Measurements from ENCODE around the gene SUMO2. TPM values are rescaled to one million over a fixed set of nuclear protein-coding genes. Genes with fewer than 3 reads are reported as not detected.

SUMO2 gene
- total and polyA plus RNA-seq, 2 of the 8 experiments (the other 6 are each of a cell fraction or from before 2014, with no cell fraction given): 184 to 779 TPM

DNA sequence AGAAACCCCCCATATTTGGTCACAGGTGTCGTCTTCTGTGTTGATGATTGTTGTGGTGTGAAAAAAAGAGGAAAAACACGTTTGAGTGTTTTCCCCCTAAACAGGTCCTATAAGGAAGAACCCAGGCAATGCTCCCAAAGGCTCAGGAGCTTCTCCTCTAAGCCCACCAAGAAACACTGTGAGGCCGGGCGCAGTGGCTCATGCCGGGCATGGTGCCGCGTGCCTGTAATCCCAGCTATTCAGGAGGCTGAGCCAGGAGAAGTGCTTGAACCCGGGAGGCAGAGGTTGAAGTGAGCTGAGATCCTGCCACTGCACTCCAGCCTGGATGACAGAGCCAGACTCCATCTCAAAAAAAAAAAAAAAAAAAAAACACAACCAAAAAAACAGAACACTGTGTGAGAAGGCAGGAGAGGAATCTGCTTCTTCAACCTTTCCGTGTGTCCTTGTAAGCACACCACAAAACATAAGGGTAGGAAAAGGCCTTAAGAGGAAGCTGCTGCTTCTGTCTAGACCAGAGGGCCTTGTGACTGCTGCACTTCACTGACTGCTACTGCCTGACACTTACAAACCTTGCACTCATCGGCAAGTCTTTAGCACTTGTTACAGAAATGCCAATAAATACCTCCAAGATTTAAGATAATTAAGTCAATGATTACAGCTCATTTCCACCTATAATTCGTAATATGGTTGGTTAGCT, 37.8 kb downstream of the SUMO2 start:
- peaks cover 3 to 14% of the 10 kb centered on the region in 2 experiments for H4K20me1 ChIP-seq (replicated peaks in 1 of 2; ENCODE audit: control insufficient read depth in 1 of 2, insufficient read depth in 2 of 2, low read length in 2 of 2)
- DNase-seq (ENCODE audit: low read depth in 1 of 2, low spot score in 2 of 2): no peak

More for the DNA sequence above, 37.8 kb downstream of the SUMO2 start:
- Histone ChIP-seq H3K14ac (ENCODE audit: insufficient read length) (no peak overlapping the region), H3K79me1 (ENCODE audit: low read depth, low read length) (0 out of 2 replicates have a peak, but pooled peaks cover 2% of the 10 kb centered on the region), H2BK12ac (ENCODE audit: low read depth, low read length) (no peak overlapping the region), H2BK5ac (ENCODE audit: low read depth, low read length) (no peak overlapping the region), H3K9ac (replicated peaks in 1 of 4; ENCODE audit: extremely low read depth in 1 of 4, low read depth in 3 of 4, low read length in 3 of 4) (no peak overlapping the region), H3K9me3 (ENCODE audit: insufficient read depth in 2 of 2, low read depth in 1 of 2, low read length in 1 of 2) (no peaks in the 10 kb centered on the region), H2AFZ (ENCODE audit: low read length) (no peak overlapping the region), H3K79me2 (ENCODE audit: control insufficient read depth in 1 of 2, insufficient read depth in 2 of 2, low read length in 2 of 2) (peaks cover 0 to 38% of the 10 kb centered on the region in 2 experiments; a peak in 2 of 4 replicates), H3K27ac (ENCODE audit: low read depth, low read length) (no peak overlapping the region), H3K23me2 (ENCODE audit: low read depth, low read length) (no peaks in the 10 kb centered on the region; the same call in 1 of the 2 replicates), H2AK5ac (ENCODE audit: low read depth, low read length) (no peak overlapping the region), H3K27me3 (replicated peaks in 1 of 4; ENCODE audit: control insufficient read depth in 3 of 4, extremely low read depth in 1 of 4, insufficient read depth in 3 of 4, low read length in 3 of 4) (no peaks in the 10 kb centered on the region), H3K56ac (replicated peaks; ENCODE audit: insufficient read length, low read depth, low read length) (no peak overlapping the region), H3K4me3 (ENCODE audit: extremely low read depth in 1 of 4, insufficient read depth in 2 of 4, low read depth in 3 of 4, low read length in 4 of 4) (no peak overlapping the region), H3K4ac (replicated peaks; ENCODE audit: insufficient read length, low read depth, low read length) (no peak overlapping the region), H3K4me2 (ENCODE audit: insufficient read depth in 1 of 2, low read depth in 2 of 2, low read length in 2 of 2) (no peak overlapping the region), H3K23ac (ENCODE audit: insufficient read length) (no peak overlapping the region), H4K91ac (replicated peaks; ENCODE audit: insufficient read length, low read length) (no peak overlapping the region), H4K8ac (ENCODE audit: extremely low read depth, insufficient read depth, low read length) (no peak overlapping the region), H2BK15ac (ENCODE audit: low read length) (no peak overlapping the region), H3K18ac (ENCODE audit: extremely low read depth, low read length) (no peak overlapping the region), H4K5ac (ENCODE audit: insufficient read length, low read depth, low read length) (no peak overlapping the region), H3K36me3 (ENCODE audit: control insufficient read depth in 2 of 4, insufficient read depth in 4 of 4, low read length in 3 of 4) (peaks cover 44 to 90% (median 66%) of the 10 kb centered on the region in 4 experiments), H2BK20ac (ENCODE audit: low read length) (no peak overlapping the region), H3K4me1 (replicated peaks in 1 of 4; ENCODE audit: control insufficient read depth in 3 of 4, insufficient read depth in 4 of 4, low read length in 3 of 4) (no peaks in the 10 kb centered on the region), H2BK120ac (replicated peaks; ENCODE audit: low read depth, low read length) (no peak overlapping the region)
- TF ChIP-seq JUND (IDR thresholded peaks at IDR 0.05; ENCODE audit: low read length) (no peak), POLR2AphosphoS5 (IDR thresholded peaks at IDR 0.05; ENCODE audit: low read depth, low read length) (0 out of 2 replicates have a peak, but pooled peaks have one; percentile 19)
- POLR2A ChIA-PET (ENCODE audit: partially characterized antibody): interaction anchor here (0.6 to 8.0 kb wide), 17 partner anchors 8 to 64 kb away, joined by 3 to 83 read pairs (median 5); partner anchors contain the start of genes JPT1 and NT5C
- no peak for FAIRE-seq
- WGBS, 2 experiments (ENCODE audit: extremely low coverage in 1 of 2, insufficient coverage in 1 of 2, insufficient read length in 1 of 2, insufficient replicate concordance in 2 of 2, low coverage in 1 of 2, low lambda C conversion rate in 2 of 2, missing lambda C conversion rate in 1 of 2): 89% methylated on average over 11 of the region's 11 CpGs; no CpG with 5 or more reads in 1 of the 2 experiments
- CTCF ChIA-PET (ENCODE audit: partially characterized antibody): interaction anchor here (0.6 to 2.2 kb wide), 16 partner anchors 11 to 367 kb away, joined by 3 to 11 read pairs (median 4); partner anchors contain the start of gene NT5C

All from H1 (cell line).